Measurements from ENCODE around the gene BRD4. TPM values are rescaled to one million over a fixed set of nuclear protein-coding genes. Genes with fewer than 3 reads are reported as not detected.

The BRD4 gene
- total and polyA plus RNA-seq, 2 of the 13 experiments (the other 11 are each of a cell fraction or from before 2014, with no cell fraction given), result 10.5 to 11.4 TPM

DNA sequence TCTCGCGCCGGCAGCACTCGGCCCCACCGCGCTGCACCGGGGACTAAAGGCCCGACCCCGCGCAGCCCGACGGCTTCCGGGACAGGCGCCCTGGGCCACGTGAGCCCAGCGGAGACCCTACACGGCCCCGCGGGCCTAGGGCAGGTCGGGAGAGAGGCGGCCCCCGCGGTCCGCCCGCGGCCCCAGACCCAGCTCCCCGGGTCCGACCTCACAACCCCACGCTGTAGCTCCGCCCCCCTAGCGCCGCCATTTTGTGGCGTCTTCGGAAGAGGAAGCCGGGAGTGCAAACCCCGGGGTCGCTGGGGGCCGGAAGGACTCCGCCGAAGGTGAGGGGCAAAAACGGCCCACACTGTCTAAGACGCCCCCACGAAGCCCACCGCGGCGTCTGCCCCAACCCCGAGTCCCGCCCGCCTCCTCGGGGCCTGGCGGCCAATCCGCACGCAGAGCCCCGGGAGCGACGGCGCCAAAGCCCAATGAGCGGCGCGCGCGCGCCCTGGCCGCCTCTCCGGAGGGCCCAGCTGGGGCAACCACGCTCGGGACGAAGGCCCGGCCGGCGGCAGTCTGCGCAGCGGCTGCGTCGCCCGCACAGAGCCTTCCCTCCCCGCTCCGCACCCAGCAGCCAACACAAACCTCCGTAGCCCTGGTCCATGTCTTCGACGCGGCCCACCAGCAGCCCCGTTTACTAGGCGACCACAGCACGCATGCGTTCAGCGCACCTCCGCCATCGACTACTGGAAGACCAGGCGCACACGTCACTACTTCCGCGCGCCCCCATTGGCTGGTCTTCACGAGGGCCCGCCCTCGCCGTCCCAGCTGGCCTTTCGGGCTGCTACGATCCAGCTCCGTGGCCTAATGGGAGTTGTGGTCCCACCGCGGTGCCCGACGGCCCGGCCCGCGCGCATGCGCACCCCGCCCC is 47.0 kb upstream of the BRD4 start, which contains the start of gene AKAP8 (continued):
- peak; percentile 81 for TF ChIP-seq ERF (CRISPR knock-in tag; IDR thresholded peaks at IDR 0.05)
- peak; percentile 54 for TF ChIP-seq GABPA (IDR thresholded peaks at IDR 0.05; ENCODE audit: low read depth, low read length)
- peak; percentile 62 for TF ChIP-seq GABPA (CRISPR knock-in tag; IDR thresholded peaks at IDR 0.05; ENCODE audit: low read depth)
- TF ChIP-seq, protein P1, sequence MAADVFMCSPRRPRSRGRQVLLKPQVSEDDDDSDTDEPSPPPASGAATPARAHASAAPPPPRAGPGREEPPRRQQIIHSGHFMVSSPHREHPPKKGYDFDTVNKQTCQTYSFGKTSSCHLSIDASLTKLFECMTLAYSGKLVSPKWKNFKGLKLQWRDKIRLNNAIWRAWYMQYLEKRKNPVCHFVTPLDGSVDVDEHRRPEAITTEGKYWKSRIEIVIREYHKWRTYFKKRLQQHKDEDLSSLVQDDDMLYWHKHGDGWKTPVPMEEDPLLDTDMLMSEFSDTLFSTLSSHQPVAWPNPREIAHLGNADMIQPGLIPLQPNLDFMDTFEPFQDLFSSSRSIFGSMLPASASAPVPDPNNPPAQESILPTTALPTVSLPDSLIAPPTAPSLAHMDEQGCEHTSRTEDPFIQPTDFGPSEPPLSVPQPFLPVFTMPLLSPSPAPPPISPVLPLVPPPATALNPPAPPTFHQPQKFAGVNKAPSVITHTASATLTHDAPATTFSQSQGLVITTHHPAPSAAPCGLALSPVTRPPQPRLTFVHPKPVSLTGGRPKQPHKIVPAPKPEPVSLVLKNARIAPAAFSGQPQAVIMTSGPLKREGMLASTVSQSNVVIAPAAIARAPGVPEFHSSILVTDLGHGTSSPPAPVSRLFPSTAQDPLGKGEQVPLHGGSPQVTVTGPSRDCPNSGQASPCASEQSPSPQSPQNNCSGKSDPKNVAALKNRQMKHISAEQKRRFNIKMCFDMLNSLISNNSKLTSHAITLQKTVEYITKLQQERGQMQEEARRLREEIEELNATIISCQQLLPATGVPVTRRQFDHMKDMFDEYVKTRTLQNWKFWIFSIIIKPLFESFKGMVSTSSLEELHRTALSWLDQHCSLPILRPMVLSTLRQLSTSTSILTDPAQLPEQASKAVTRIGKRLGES (CRISPR knock-in tag; IDR thresholded peaks at IDR 0.05; ENCODE audit: borderline replicate concordance), result no peak
- TF ChIP-seq NBN (conservative IDR thresholded peaks at IDR 0.05), result no peak
- TF ChIP-seq SIN3B (IDR thresholded peaks at IDR 0.05; ENCODE audit: low read length), result no peak
- TF ChIP-seq, protein P2, sequence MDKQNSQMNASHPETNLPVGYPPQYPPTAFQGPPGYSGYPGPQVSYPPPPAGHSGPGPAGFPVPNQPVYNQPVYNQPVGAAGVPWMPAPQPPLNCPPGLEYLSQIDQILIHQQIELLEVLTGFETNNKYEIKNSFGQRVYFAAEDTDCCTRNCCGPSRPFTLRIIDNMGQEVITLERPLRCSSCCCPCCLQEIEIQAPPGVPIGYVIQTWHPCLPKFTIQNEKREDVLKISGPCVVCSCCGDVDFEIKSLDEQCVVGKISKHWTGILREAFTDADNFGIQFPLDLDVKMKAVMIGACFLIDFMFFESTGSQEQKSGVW (CRISPR knock-in tag; IDR thresholded peaks at IDR 0.05; ENCODE audit: borderline replicate concordance), result no peak
- TF ChIP-seq ZNF879 (CRISPR knock-in tag; IDR thresholded peaks at IDR 0.05), result peak; percentile 69; the same call in 1 of the 2 replicates
- no peak for TF ChIP-seq IKZF1 (IDR thresholded peaks at IDR 0.05)
- TF ChIP-seq, protein P3, sequence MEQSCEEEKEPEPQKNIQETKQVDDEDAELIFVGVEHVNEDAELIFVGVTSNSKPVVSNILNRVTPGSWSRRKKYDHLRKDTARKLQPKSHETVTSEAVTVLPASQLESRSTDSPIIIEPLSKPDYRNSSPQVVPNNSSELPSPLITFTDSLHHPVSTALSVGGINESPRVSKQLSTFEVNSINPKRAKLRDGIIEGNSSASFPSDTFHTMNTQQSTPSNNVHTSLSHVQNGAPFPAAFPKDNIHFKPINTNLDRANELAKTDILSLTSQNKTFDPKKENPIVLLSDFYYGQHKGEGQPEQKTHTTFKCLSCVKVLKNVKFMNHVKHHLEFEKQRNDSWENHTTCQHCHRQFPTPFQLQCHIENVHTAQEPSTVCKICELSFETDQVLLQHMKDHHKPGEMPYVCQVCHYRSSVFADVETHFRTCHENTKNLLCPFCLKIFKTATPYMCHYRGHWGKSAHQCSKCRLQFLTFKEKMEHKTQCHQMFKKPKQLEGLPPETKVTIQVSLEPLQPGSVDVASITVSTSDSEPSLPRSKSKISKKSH (CRISPR knock-in tag; IDR thresholded peaks at IDR 0.05; ENCODE audit: borderline replicate concordance), result no peak
- TF ChIP-seq SOX13 (IDR thresholded peaks at IDR 0.05), result no peak
- no peak for TF ChIP-seq SOX13 (CRISPR knock-in tag; conservative IDR thresholded peaks at IDR 0.05 in 1 of 2, IDR thresholded peaks at IDR 0.05 in 1 of 2)
- TF ChIP-seq DNMT3B (CRISPR knock-in tag; conservative IDR thresholded peaks at IDR 0.05), result no peak
- TF ChIP-seq HNRNPLL (IDR thresholded peaks at IDR 0.05; ENCODE audit: low read depth, low read length, poor library complexity, severe bottlenecking), result peak; percentile 43
- peak; percentile 74 for TF ChIP-seq MYC (CRISPR knock-in tag; IDR thresholded peaks at IDR 0.05; ENCODE audit: borderline replicate concordance)
- TF ChIP-seq ZNF138 (CRISPR knock-in tag; IDR thresholded peaks at IDR 0.05; ENCODE audit: low read depth), result no peak; the same call in 1 of the 2 replicates
- TF ChIP-seq BCL6 (CRISPR knock-in tag; IDR thresholded peaks at IDR 0.05), result peak; percentile 9; the same call in 1 of the 2 replicates
- TF ChIP-seq TCF7 (IDR thresholded peaks at IDR 0.05; ENCODE audit: low read depth), result no peak
- TF ChIP-seq ZNF44 (CRISPR knock-in tag; IDR thresholded peaks at IDR 0.05), result no peak; the same call in 1 of the 2 replicates
- no peak for TF ChIP-seq PAWR (CRISPR knock-in tag; IDR thresholded peaks at IDR 0.05; ENCODE audit: borderline replicate concordance)
- TF ChIP-seq FOXA1 (IDR thresholded peaks at IDR 0.05), result no peak
- TF ChIP-seq FOXA1 (CRISPR knock-in tag; IDR thresholded peaks at IDR 0.05), result peak; percentile 22; the same call in 1 of the 2 replicates
- TF ChIP-seq RAD51 (IDR thresholded peaks at IDR 0.05; ENCODE audit: borderline replicate concordance), result no peak
- TF ChIP-seq NFKB2 (CRISPR knock-in tag; IDR thresholded peaks at IDR 0.05; ENCODE audit: borderline replicate concordance), result peak; percentile 39; the same call in 1 of the 2 replicates
- TF ChIP-seq ZNF253 (CRISPR knock-in tag; IDR thresholded peaks at IDR 0.05; ENCODE audit: borderline replicate concordance), result 0 out of 2 replicates have a peak, but pooled peaks have one; percentile 27
- no peak; the same call in 1 of the 2 replicates for TF ChIP-seq HIVEP1 (CRISPR knock-in tag; IDR thresholded peaks at IDR 0.05)
- no peak for TF ChIP-seq ZNF776 (CRISPR knock-in tag; IDR thresholded peaks at IDR 0.05)
- TF ChIP-seq FOXO1 (CRISPR knock-in tag; IDR thresholded peaks at IDR 0.05), result no peak
